GM19023 (cell line): ENCODE results near the gene WNT7A.

ENCODE experiments used
- ATAC-seq: cut with Tn5 transposase; IDR thresholded peaks from one replicate; pipeline ENCODE4 v1.9.1; 2021; ENCODE audit warnings: mild to moderate bottlenecking, moderate library complexity; ENCODE audit not compliant: unreplicated experiment

Gene WNT7A

GRCh38 chr3:13798401-13798800 lies 81.5 kb downstream of the WNT7A start:
- no peak for ATAC-seq

DNA sequence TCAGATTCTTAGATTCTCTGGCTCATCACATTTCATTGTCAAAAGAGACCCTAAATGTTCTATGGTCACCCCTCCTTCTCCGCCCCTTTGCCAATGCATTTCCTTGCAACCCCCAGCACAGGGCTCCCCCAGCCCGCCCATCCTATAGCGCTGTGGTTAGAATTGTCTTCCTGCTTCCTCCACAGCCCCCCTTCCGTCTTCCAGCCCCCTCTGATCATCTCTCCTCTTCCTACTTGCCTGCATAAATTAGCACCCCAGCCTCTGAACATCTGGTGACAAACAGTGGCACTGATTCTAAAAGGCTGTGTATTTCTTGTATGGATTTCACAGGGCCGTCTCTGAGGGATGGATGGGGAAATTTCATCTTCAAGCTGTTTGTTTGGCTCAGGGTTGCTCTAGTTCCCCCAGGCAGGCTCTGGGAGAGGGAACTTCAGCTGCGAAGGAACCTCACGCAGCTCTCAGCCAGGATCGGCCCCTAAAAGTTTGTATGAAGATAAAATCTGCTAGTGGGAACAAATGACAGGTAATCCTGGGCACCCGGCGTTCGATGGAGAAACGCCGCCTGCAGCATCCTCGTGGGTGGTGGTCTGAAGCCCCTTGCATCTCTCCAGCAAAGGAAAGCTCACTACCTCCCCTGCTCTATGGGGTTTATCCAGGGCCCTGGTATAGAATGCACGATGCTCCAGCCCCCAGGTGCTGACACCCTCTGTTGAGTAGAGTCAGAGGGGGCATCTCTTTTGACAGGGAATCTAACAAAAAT lies 83.0 kb downstream of the WNT7A start:
- no peak for ATAC-seq

- no peak for ATAC-seq
These were observed 84.1 kb downstream of the WNT7A start for GRCh38 chr3:13795816-13796215.

DNA sequence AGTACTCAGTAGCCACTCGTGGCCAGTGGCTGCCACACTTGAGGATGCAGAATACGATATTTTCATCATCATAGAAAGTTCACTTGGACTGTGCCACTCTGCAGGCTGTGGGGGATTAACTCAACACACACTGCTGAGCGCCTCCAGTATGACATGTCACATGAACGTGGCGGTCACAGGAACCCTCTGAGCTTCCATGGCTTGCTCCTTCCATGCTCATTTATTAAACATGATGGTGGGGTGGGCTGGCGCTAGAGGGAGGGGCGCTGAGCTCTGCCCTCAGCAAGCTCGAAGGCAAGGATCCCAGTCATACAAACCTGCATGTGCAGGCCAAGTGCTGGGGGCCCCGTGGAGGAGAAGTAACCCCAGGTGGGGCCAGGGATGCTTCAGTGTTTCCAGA lies 85.5 kb downstream of the WNT7A start:
- ATAC-seq, result no peak

GRCh38 chr3:13793451-13793850 lies 86.4 kb downstream of the WNT7A start:
- no peak for ATAC-seq

DNA sequence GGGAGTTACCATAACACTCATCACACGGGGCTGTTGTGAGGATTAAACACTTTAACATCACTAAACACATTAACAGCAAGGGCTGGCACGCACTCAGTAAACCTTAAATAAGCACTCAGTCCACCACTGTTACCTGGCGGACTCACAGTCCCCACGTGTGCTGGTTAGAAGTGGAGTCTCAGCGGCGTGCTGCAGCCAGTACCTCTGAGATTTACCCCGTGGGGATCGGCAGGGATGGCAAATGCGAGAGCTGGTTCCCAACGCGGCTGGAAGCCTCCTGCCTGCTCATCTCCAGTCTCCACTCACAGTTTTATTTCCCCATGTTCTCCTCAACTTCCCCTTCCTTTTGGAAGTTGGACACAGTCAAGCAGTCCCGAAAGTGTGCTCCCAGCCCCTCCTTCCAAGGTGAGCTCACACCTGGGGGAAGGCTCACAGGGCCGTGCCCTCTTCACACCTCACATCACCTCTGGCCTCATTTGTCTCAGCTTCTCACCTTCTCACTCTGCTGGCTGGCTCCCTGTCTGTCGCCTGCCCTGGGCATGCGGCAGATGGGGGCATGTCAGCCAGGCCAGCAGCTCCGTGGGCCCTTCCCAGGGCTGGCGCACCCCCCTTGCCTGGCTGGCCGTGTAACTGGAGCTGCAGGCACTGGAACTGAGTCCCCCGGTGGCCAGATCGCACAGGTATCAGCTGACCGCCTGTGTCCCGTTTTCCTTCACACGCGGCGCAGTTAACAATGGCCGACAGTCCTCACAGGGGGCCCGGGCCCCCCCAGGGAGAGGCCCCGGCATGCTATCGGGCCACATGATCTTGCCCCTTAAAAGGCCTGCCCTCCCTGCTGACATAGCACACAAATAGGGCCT lies 87.1 kb downstream of the WNT7A start:
- ATAC-seq, result no peak

GRCh38 chr3:13792051-13792490 lies 87.8 kb downstream of the WNT7A start:
- no peak for ATAC-seq

DNA sequence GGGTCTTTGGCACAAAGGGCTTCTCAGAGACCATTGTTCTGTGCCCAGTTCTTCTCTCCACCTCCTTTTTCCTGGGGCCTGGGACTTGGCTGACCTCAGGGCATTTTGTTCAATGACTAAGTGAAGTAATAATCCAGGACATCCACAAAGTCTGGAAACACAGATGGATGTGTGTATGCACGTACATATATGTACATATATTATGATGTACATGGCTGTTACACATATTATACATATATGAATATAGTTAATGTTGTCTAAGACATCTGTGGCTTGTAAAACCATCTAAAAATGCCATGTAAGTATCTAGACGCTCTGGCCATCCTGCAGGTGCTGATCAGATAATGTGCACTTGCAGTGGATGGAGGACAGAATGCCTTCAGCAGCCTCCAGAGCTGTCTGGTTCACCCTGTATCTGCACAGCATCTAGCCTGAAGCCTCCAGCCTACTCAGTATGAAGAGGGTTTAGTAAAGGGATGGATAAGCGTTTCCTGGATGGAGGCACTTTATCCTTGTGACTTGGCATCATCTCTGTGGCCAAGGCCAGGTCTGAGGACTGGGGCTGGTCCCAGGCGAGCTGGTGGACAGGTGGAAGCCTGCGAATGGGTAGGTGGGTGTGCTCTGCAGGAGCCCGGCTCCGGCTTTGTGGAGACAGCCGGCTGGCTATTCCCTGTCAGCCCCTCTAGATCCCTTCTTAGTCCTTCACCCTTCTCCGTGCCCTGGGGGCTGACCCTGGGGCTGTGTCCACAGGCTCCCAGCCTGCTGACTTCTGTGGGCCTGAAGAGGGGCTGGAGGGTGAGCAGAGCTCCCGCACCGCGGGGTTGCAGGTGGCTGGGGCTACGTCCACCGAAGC lies 88.4 kb downstream of the WNT7A start:
- no peak for ATAC-seq

- ATAC-seq, result no peak
These were observed 89.3 kb downstream of the WNT7A start for GRCh38 chr3:13790376-13791197.

- ATAC-seq, result no peak
These were observed 91.1 kb downstream of the WNT7A start for GRCh38 chr3:13788522-13789424.

DNA sequence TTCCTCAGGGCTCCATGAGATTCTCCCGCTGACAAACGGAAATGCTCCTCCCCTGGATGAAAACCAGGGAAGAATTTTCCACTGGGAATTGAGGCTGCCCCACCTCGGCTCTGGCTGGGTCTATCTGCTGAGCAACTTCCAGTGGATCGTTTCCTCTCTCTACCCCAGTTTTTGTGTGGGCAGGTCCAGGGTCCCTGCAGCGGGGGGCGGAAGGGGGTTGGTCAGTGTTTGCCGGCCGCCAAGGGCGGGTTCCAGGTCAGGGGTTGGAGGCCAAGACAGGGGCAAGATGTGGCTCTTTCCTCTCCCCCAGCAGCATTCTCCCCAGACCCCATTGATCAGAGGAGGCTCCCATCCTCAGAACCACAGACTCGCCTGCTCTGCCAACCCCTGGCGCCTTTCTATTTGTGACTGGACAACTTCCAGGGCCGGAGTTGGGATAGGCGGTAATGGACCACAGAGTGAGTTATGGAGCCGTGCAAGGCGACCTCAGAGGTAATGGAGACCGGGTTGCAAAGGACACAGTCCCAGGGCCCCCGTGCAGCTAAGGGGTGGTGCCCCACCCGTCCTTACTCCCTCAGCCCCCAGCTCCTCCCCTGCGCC lies 92.2 kb downstream of the WNT7A start:
- ATAC-seq, result no peak

DNA sequence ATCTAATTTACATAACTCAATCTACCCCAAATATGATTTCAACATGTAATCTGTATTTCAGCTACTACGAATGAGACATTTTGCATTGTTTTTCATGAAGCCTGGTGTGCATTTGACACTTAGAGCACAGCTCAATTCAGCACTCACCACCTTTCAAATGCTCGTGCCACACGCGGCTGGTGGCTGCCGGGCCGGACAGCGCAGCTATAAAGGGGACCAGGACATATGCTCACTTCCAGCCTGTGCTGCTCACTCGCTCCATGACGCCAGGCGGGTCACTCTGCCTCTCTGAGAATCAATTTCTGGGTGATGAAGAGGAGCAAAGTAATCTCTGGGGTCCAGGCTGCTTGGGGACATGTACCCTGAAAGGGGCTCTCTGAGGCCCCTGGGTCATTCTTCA lies 93.1 kb downstream of the WNT7A start:
- no peak for ATAC-seq

- no peak for ATAC-seq
These were observed 93.9 kb downstream of the WNT7A start for GRCh38 chr3:13785853-13786436.

DNA sequence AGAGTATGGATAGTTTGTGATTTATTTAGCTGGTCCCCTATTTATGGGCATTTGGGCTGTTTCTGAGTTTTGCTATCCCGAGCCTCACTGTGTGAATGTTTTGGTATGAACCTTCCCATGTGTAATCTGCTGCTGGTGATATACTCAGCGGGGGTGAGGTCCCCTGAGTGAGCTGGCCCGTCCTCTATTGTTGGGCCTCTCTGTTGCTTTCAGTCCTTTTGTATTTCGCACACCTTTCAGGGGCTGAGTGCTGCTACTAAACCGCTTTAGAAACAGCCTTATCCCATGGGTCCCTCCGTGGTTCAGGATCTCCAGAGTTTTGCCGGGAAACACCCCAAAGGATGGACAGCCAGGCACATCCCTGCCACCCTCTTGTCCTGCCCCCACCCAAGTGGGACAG lies 94.5 kb downstream of the WNT7A start:
- no peak for ATAC-seq

DNA sequence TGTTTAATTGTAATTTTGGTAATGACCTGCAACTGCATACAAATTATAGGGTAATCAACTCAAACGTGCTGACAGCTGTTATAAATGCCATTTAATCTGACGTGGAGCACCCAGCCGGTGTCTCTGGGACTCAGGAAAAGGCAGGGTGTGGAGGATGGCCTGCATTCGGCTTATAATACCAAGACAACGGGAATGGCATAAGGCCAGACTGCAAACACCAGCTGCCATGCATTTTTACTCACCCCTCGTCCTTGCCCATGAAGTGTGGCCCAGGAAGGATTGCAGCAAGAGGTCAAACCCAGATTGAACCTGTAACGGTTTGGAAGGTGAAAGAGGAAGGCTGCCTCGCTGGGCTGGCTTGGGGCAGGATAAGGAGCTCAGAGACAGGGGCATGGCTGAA lies 96.4 kb downstream of the WNT7A start:
- ATAC-seq, result no peak

GRCh38 chr3:13782501-13782900 lies 97.4 kb downstream of the WNT7A start:
- no peak for ATAC-seq

- no peak for ATAC-seq
These were observed 98.5 kb downstream of the WNT7A start for GRCh38 chr3:13781417-13781816.

GRCh38 chr3:13780432-13781176 lies 99.3 kb downstream of the WNT7A start:
- no peak for ATAC-seq
